ENCODE measurements around the gene PEX13. TPM values are rescaled to one million over a fixed set of nuclear protein-coding genes. Genes with fewer than 3 reads are reported as not detected.

The PEX13 gene
- polyA plus RNA-seq, 3 donors from 2014 or later = 9.1 to 16.3 (median 9.7) TPM

Other genes with a start within 250 kb of the PEX13 start
- 10 to 100 TPM in 2 of 3 donors, 1 to 10 TPM in 1; 6.4 to 47.7 (median 21.7) TPM for gene REL, start 136.1 kb upstream of the PEX13 start, polyA plus RNA-seq
- 10 to 100 TPM in 1 of 3 donors, 1 to 10 TPM in 2; 3.8 to 12.6 (median 8.5) TPM for gene PUS10, start 535 bp downstream of the PEX13 start, polyA plus RNA-seq
- gene SANBR, start 48.2 kb downstream of the PEX13 start, polyA plus RNA-seq = 1 to 10 TPM; 1.3 to 2.3 (median 1.4) TPM
- gene C2orf74, start 144.5 kb downstream of the PEX13 start, polyA plus RNA-seq = 10 to 100 TPM; 23.7 to 40.2 (median 28.4) TPM